ENCODE data around the gene SH3PXD2A. TPM values are rescaled to one million over a fixed set of nuclear protein-coding genes. Genes with fewer than 3 reads are reported as not detected.

The SH3PXD2A gene
- total and polyA plus RNA-seq, 12 donors, result 6.9 to 44.9 (median 34.4) TPM

- 44 to 51% methylated on average over 5 of the region's 5 CpGs for WGBS, 2 donors
- H3K27me3 ChIP-seq, result no peaks in the 10 kb centered on the region
- ATAC-seq (peak; percentile 51 to 82 (median 64)), DNase-seq (peak; percentile 52 to 92)
- H3K27ac ChIP-seq, result peak overlapping the region in 9 of 10 donors; percentile 40 to 80 (median 68)
- H3K9me3 ChIP-seq, result peaks cover 0 to 9% (median 0%) of the 10 kb centered on the region in 11 donors
- intact Hi-C loops (cut with DNase I), result no loop called here
- H3K4me1 ChIP-seq, result peaks cover 11 to 78% (median 64%) of the 10 kb centered on the region in 9 donors
- no peaks in the 10 kb centered on the region for H3K36me3 ChIP-seq
- H3K4me3 ChIP-seq, result no peak overlapping the region
- no peak for TF ChIP-seq CTCF (IDR thresholded peaks at IDR 0.05)
These were observed 21.5 kb downstream of the SH3PXD2A start for GRCh38 chr10:103833731-103834365.

GRCh38 chr10:103832806-103833205 is 22.6 kb downstream of the SH3PXD2A start:
- ATAC-seq (no peak), DNase-seq (no peak)
- no peak for TF ChIP-seq CTCF (IDR thresholded peaks at IDR 0.05)
- 96 to 100% methylated on average over 2 of the region's 2 CpGs for WGBS, 2 donors
- intact Hi-C loops (cut with DNase I), result no loop called here
- H3K9me3 ChIP-seq, result peaks cover 0 to 9% (median 0%) of the 10 kb centered on the region in 11 donors
- H3K27ac ChIP-seq, result peak overlapping the region in 4 of 10 donors; percentile 35 to 80 (median 74)
- H3K4me3 ChIP-seq, result no peak overlapping the region
- H3K27me3 ChIP-seq, result no peaks in the 10 kb centered on the region
- no peaks in the 10 kb centered on the region for H3K36me3 ChIP-seq
- peaks cover 10 to 74% (median 60%) of the 10 kb centered on the region in 9 donors for H3K4me1 ChIP-seq

- Histone ChIP-seq H3K36me3 (no peaks in the 10 kb centered on the region), H3K27ac (peak overlapping the region in 1 of 10 donors; percentile 2), H3K27me3 (no peaks in the 10 kb centered on the region), H3K4me1 (peaks cover 9 to 68% (median 43%) of the 10 kb centered on the region in 9 donors), H3K9me3 (peaks cover 0 to 9% (median 0%) of the 10 kb centered on the region in 11 donors), H3K4me3 (no peak overlapping the region)
- intact Hi-C loops (cut with DNase I), result no loop called here
- ATAC-seq (no peak), DNase-seq (no peak)
- no peak for TF ChIP-seq CTCF (IDR thresholded peaks at IDR 0.05)
- WGBS, 2 donors, result 47 to 48% methylated on average over 5 of the region's 5 CpGs
These were observed 25.4 kb downstream of the SH3PXD2A start for GRCh38 chr10:103829838-103830465.

- intact Hi-C loops (cut with DNase I), result no loop called here
- Histone ChIP-seq H3K27ac (no peak overlapping the region), H3K4me3 (no peak overlapping the region), H3K9me3 (peaks cover 0 to 9% (median 0%) of the 10 kb centered on the region in 11 donors), H3K27me3 (no peaks in the 10 kb centered on the region), H3K36me3 (no peaks in the 10 kb centered on the region), H3K4me1 (peaks cover 10 to 68% (median 43%) of the 10 kb centered on the region in 9 donors)
- ATAC-seq (no peak), DNase-seq (no peak)
- no peak for TF ChIP-seq CTCF (IDR thresholded peaks at IDR 0.05)
- WGBS, 2 donors, result 83 to 97% methylated on average over 6 of the region's 6 CpGs
These were observed 26.1 kb downstream of the SH3PXD2A start for GRCh38 chr10:103829278-103829677.

Measured in heart right ventricle (tissue), 16 donors.